RPMI7951 (cell line): ENCODE results near the gene MFAP1. TPM values are rescaled to one million over a fixed set of nuclear protein-coding genes. Genes with fewer than 3 reads are reported as not detected.
"Not testable (repeated sequence)": the region's sequence is repeated elsewhere in the genome, so short reads cannot be mapped to it uniquely, and the experiment has no call there.

Source experiments
- DNase-seq: peaks from one replicate; pipeline ENCODE4 v3.0.0-alpha.2; 2012; ENCODE audit warnings: low read depth
- total RNA-seq: library from RNA; depleted of rRNA; stranded (reverse); fragments of >200 nt; shearing (Covaris generic); gene quantifications from 2 replicates; pipeline ENCODE4 v1.2.3, GENCODE V29; 2014

Gene MFAP1
- total RNA-seq, 1 experiment from 2014 or later = 46.4 TPM

GRCh38 chr15:43825305-43825704, 815 bp upstream of the MFAP1 start:
- DNase-seq = not testable (repeated sequence)

- DNase-seq = no peak
Observed at GRCh38 chr15:43821505-43821904, 3.0 kb downstream of the MFAP1 start.

- not testable (repeated sequence) for DNase-seq
Observed at GRCh38 chr15:43815064-43815463, 9.4 kb downstream of the MFAP1 start.

GRCh38 chr15:43808960-43809678, 15.4 kb downstream of the MFAP1 start:
- DNase-seq = no peak

GRCh38 chr15:43808435-43808950, 16.0 kb downstream of the MFAP1 start:
- DNase-seq = no peak

- DNase-seq = not testable (repeated sequence)
Observed at GRCh38 chr15:43802676-43803075, 21.8 kb downstream of the MFAP1 start.

- peak; percentile 88 for DNase-seq
Observed at GRCh38 chr15:43800286-43801141, 24.0 kb downstream of the MFAP1 start, which contains the start of gene HYPK. TSS of gene HYPK (plus strand) at chr15:43800599. CDS start at chr15:43800623, 24 bp downstream.

- DNase-seq = no peak
Observed at GRCh38 chr15:43799945-43800285, 24.6 kb downstream of the MFAP1 start, which contains the start of gene SERINC4. TSS of gene SERINC4 (minus strand) at chr15:43800220. CDS start at chr15:43799986, 234 bp downstream.

GRCh38 chr15:43799209-43799944, 25.1 kb downstream of the MFAP1 start:
- DNase-seq = no peak

GRCh38 chr15:43796566-43796965, 27.9 kb downstream of the MFAP1 start:
- DNase-seq = no peak

GRCh38 chr15:43795997-43796396, 28.5 kb downstream of the MFAP1 start:
- DNase-seq = no peak

- DNase-seq = no peak
Observed at GRCh38 chr15:43795197-43795596, 29.3 kb downstream of the MFAP1 start.

- no peak for DNase-seq
Observed at GRCh38 chr15:43794269-43795037, 30.0 kb downstream of the MFAP1 start.

- DNase-seq = no peak
Observed at GRCh38 chr15:43793647-43794046, 30.8 kb downstream of the MFAP1 start.

GRCh38 chr15:43792761-43793476, 31.6 kb downstream of the MFAP1 start:
- DNase-seq = peak; percentile 31

- peak; percentile 99 for DNase-seq
Observed at GRCh38 chr15:43791993-43792760, 32.3 kb downstream of the MFAP1 start, which contains the start of gene SERF2. TSS of gene SERF2 (plus strand) at chr15:43792320. CDS start at chr15:43792377, 57 bp downstream.

- no peak for DNase-seq
Observed at GRCh38 chr15:43789409-43789808, 35.1 kb downstream of the MFAP1 start.

- no peak for DNase-seq
Observed at GRCh38 chr15:43779016-43779415, 45.5 kb downstream of the MFAP1 start.

GRCh38 chr15:43777267-43777914, 47.1 kb downstream of the MFAP1 start:
- DNase-seq = peak; percentile 81
